HG02840 (cell line): ENCODE data around the gene OSBPL10.

ENCODE experiments used
- ATAC-seq: cut with Tn5 transposase; IDR thresholded peaks from one replicate; pipeline ENCODE4 v1.9.1; 2021; ENCODE audit warnings: mild to moderate bottlenecking, moderate library complexity, moderate number of reproducible peaks; ENCODE audit not compliant: unreplicated experiment, low FRiP score

OSBPL10 gene

GRCh38 chr3:31929826-31930502 is 51.1 kb downstream of the OSBPL10 start:
- no peak for ATAC-seq

- ATAC-seq, result no peak
Measured at GRCh38 chr3:31927811-31928210, 53.3 kb downstream of the OSBPL10 start.

GRCh38 chr3:31926543-31926942 is 54.5 kb downstream of the OSBPL10 start:
- no peak for ATAC-seq

GRCh38 chr3:31925271-31925630 is 55.8 kb downstream of the OSBPL10 start:
- ATAC-seq, result no peak

GRCh38 chr3:31924610-31925270 is 56.3 kb downstream of the OSBPL10 start:
- no peak for ATAC-seq

GRCh38 chr3:31922962-31923361 is 58.1 kb downstream of the OSBPL10 start:
- no peak for ATAC-seq

- ATAC-seq, result no peak
Measured at GRCh38 chr3:31921837-31922236, 59.2 kb downstream of the OSBPL10 start.

GRCh38 chr3:31920310-31920709 is 60.8 kb downstream of the OSBPL10 start:
- ATAC-seq, result no peak

- no peak for ATAC-seq
Measured at GRCh38 chr3:31919528-31919927, 61.5 kb downstream of the OSBPL10 start.

- peak; percentile 55 for ATAC-seq
Measured at GRCh38 chr3:31918179-31919150, 62.6 kb downstream of the OSBPL10 start.

- peak; percentile 91 for ATAC-seq
Measured at GRCh38 chr3:31917303-31918005, 63.6 kb downstream of the OSBPL10 start.

- no peak for ATAC-seq
Measured at GRCh38 chr3:31911643-31912042, 69.4 kb downstream of the OSBPL10 start.

- ATAC-seq, result no peak
Measured at GRCh38 chr3:31911124-31911523, 69.9 kb downstream of the OSBPL10 start.

- ATAC-seq, result no peak
Measured at GRCh38 chr3:31909455-31909854, 71.6 kb downstream of the OSBPL10 start.

- no peak for ATAC-seq
Measured at GRCh38 chr3:31908391-31909097, 72.5 kb downstream of the OSBPL10 start.

GRCh38 chr3:31906182-31906581 is 74.9 kb downstream of the OSBPL10 start:
- no peak for ATAC-seq

- no peak for ATAC-seq
Measured at GRCh38 chr3:31903686-31904431, 77.2 kb downstream of the OSBPL10 start.

GRCh38 chr3:31900583-31900982 is 80.5 kb downstream of the OSBPL10 start:
- no peak for ATAC-seq
